ENCODE results near the gene WASL. TPM values are rescaled to one million over a fixed set of nuclear protein-coding genes. Genes with fewer than 3 reads are reported as not detected.

WASL gene
- total and polyA plus RNA-seq, 2 of the 13 experiments (the other 11 are each of a cell fraction or from before 2014, with no cell fraction given) = 7.9 to 12.8 TPM

- peaks cover 20% of the 10 kb centered on the region for H4K20me1 ChIP-seq (ENCODE audit: insufficient read depth, low read length)
- FAIRE-seq (no peak), ATAC-seq (no peak), DNase-seq (ENCODE audit: low spot score) (no peak)
- H3K79me2 ChIP-seq (ENCODE audit: insufficient read depth, low read length) = peaks cover 98% of the 10 kb centered on the region
- H3K27me3 ChIP-seq (ENCODE audit: control insufficient read depth in 1 of 2, insufficient read depth in 2 of 2, low read length in 2 of 2) = no peaks in the 10 kb centered on the region
- H2AFZ ChIP-seq (ENCODE audit: low read length) = no peak overlapping the region
- H3K4me2 ChIP-seq (ENCODE audit: low read depth, low read length) = no peak overlapping the region
- no TSS peak for BruUV-seq (replicated peaks)
- intact Hi-C loops (cut with micrococcal nuclease; ENCODE audit: unreplicated experiment) = no loop called here
- H3K4me1 ChIP-seq (ENCODE audit: insufficient read depth, low read length) = peaks cover 75% of the 10 kb centered on the region
- H3K9me3 ChIP-seq (ENCODE audit: low read length) = no peaks in the 10 kb centered on the region
- no peak overlapping the region for H3K9ac ChIP-seq (ENCODE audit: insufficient read depth, low read depth, low read length)
- H3K4me3 ChIP-seq (replicated peaks in 1 of 3; ENCODE audit: insufficient read depth in 1 of 3, low read depth in 2 of 3, low read length in 3 of 3) = no peak overlapping the region
- in situ Hi-C loops (cut with HindIII; ENCODE audit: extremely low pct_ligation_motif_present, low pct_unique_long_range_greater_than_20kb) = no loop called here
- ChIA-PET CTCF (ENCODE audit: low intra/inter-chr PET ratio, low total read pairs) (no interaction called here), POLR2A (interaction anchor here (1.0 kb wide), 1 partner anchor 14 kb away, joined by 6 read pairs; the partner anchor contains the start of gene WASL)
- H3K27ac ChIP-seq (ENCODE audit: extremely low read length, insufficient read depth, low read length) = no peak overlapping the region
- TF ChIP-seq ZBTB46 (CRISPR knock-in tag; IDR thresholded peaks at IDR 0.05; ENCODE audit: borderline replicate concordance) (no peak), NKX3-1 (CRISPR knock-in tag; IDR thresholded peaks at IDR 0.05) (no peak), ZNF776 (CRISPR knock-in tag; IDR thresholded peaks at IDR 0.05) (no peak), ZNF691 (CRISPR knock-in tag; IDR thresholded peaks at IDR 0.05; ENCODE audit: borderline replicate concordance, low read depth) (no peak), MLXIP (CRISPR knock-in tag; IDR thresholded peaks at IDR 0.05; ENCODE audit: borderline replicate concordance) (no peak), ZNF674 (CRISPR knock-in tag; IDR thresholded peaks at IDR 0.05; ENCODE audit: low read depth) (no peak), ZFP91 (CRISPR knock-in tag; IDR thresholded peaks at IDR 0.05; ENCODE audit: borderline replicate concordance) (no peak), ZNF609 (CRISPR knock-in tag; IDR thresholded peaks at IDR 0.05; ENCODE audit: borderline replicate concordance) (no peak), ATF3 (CRISPR knock-in tag; IDR thresholded peaks at IDR 0.05) (no peak), NCOA2 (CRISPR knock-in tag; IDR thresholded peaks at IDR 0.05) (no peak), SAP130 (CRISPR knock-in tag; IDR thresholded peaks at IDR 0.05; ENCODE audit: low read depth) (no peak), NFRKB (IDR thresholded peaks at IDR 0.05) (no peak)
- WGBS (ENCODE audit: low lambda C conversion rate) = 73% methylated on average over 3 of the region's 3 CpGs
- no peaks in the 10 kb centered on the region for H3K36me3 ChIP-seq (replicated peaks in 1 of 2; ENCODE audit: control insufficient read depth in 1 of 2, insufficient read depth in 2 of 2, low read length in 2 of 2)
Observed at GRCh38 chr7:123734498-123734897, 14.3 kb downstream of the WASL start.
